ENCODE measurements around the gene SNX21.

DNA sequence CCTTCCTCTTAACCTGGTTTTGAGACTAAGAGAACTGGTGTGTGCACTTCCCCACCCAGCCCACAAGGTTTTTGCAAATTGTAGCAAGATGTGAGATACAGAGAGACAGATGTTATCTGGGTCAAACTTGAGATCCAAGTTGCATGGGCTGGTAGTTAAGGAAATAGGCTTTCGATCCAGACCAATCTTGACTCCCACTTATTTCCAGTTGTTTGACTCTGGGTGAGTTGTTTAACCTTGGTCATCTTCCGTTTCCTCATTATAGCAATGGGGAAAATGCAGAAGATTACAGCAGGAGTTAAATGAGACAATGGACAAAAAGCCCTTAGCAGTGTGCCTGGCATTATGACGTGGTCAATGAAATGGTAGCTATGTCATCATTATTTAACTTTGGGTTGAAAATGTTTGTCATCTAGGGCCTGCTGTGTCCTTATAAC is 1.7 kb downstream of the SNX21 start:
- no peak for TF ChIP-seq EP300 (IDR thresholded peaks at IDR 0.05)
- TF ChIP-seq, protein P1, sequence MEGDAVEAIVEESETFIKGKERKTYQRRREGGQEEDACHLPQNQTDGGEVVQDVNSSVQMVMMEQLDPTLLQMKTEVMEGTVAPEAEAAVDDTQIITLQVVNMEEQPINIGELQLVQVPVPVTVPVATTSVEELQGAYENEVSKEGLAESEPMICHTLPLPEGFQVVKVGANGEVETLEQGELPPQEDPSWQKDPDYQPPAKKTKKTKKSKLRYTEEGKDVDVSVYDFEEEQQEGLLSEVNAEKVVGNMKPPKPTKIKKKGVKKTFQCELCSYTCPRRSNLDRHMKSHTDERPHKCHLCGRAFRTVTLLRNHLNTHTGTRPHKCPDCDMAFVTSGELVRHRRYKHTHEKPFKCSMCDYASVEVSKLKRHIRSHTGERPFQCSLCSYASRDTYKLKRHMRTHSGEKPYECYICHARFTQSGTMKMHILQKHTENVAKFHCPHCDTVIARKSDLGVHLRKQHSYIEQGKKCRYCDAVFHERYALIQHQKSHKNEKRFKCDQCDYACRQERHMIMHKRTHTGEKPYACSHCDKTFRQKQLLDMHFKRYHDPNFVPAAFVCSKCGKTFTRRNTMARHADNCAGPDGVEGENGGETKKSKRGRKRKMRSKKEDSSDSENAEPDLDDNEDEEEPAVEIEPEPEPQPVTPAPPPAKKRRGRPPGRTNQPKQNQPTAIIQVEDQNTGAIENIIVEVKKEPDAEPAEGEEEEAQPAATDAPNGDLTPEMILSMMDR (IDR thresholded peaks at IDR 0.05), result peak in 1 of 4 experiments; percentile 9
